Choroid plexus epithelial cell (primary cell): ENCODE results near the gene REX1BD.
"Not testable (repeated sequence)": the region's sequence is repeated elsewhere in the genome, so short reads cannot be mapped to it uniquely, and the experiment has no call there.

Source experiments
- DNase-seq: peaks from one replicate; pipeline ENCODE4 v3.0.0-alpha.2; 2010; ENCODE audit warnings: low read depth
- H3K4me3 ChIP-seq: 2 replicates; pipeline ENCODE4 v1.5.1; 2011; ENCODE audit warnings: low read depth, mild to moderate bottlenecking, control low read depth, low read length, moderate library complexity
- CTCF ChIP-seq: conservative IDR thresholded peaks from 2 replicates; pipeline ENCODE4 v1.5.1; 2011; ENCODE audit warnings: low read depth, mild to moderate bottlenecking, control low read depth, inconsistent platforms, low read length, moderate library complexity

Gene REX1BD

GRCh38 chr19:18595475-18595874, 6.9 kb downstream of the REX1BD start:
- TF ChIP-seq CTCF = no peak
- no peak overlapping the region for H3K4me3 ChIP-seq
- DNase-seq = no peak

DNA sequence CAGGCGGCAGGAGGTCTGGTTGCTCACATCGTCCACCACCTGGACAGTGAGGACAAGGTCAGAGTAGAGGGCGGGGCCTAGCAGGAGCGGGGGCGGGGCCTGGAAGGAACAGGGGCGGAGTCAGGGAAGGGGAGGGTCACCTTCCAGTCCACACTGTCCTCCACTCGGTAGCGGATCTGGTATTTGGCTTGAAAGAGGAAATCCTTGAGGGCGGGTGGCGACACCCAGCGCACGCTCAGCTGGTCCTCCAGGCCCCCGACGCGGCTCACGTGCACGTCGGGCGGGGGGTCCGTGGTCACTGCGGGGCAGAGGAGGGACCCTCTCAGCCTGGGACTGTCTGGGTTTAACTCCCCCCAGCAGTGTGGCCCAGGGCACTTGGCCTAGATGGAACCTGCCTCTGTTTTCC, 8.2 kb downstream of the REX1BD start:
- TF ChIP-seq CTCF = no peak
- peak; percentile 50 for DNase-seq
- H3K4me3 ChIP-seq = no peak overlapping the region

DNA sequence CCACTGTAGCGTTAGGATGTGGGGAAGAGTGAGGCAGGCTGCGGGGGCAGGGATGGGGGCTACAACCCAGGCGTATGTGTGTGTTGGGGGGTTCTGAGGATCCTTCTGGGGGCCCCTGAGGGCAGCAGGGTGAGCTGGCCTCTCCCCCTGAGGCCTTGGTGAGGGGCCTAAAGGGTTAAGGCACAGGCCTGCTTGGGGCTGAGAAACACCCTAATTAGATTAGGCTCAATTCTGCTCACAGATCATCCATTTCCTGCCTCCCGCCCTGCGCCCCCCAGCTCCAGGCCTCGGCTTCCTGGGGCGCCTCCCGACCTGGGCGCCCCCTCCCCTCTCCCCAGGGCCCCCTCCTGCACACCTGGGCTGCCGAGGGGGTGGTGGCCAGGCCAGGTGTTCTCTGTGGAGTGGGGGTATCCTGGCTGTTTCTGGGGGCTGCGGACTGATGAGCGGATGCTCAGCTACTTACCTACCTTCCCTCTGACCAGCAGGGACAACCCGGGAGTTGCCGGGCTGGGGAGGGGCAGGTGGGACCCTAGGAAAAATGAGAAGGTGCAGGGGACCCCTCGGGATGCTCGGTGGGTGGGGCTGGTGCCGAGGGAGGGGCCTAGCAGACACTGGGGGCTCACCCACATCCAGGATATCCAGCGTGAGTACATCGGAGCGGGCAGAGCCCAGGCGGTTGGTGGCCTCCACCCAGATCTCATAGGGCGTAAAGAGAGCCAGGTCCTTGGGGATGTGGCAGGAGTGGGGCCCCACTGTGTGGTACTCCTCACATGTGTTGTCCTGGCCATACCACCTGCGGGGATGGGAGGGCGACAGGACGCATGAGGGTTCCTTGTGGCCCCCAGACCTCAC, 9.4 kb downstream of the REX1BD start:
- no peak for TF ChIP-seq CTCF
- DNase-seq = no peak
- H3K4me3 ChIP-seq = no peak overlapping the region

DNA sequence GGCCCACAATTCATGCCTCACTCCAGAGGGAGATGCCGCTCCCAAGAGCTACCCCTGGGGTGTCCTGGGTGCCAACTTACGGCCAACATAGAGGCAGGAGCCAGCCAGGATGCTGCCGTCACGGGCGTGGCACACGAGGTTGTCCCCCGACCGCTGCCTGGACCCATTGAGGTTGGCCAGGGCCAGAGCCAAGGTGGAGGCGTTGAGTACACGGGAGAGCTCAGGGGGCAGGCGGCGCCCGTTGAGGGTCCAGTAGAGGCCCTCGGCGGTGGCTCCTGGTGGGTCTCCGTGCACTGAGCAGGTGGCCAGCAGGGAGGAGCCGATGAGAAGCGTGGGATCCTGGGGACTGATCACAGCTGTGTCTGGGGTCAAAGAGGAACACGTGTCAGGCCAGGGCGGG, 10.9 kb downstream of the REX1BD start:
- no peak overlapping the region for H3K4me3 ChIP-seq
- DNase-seq = no peak
- no peak for TF ChIP-seq CTCF

DNA sequence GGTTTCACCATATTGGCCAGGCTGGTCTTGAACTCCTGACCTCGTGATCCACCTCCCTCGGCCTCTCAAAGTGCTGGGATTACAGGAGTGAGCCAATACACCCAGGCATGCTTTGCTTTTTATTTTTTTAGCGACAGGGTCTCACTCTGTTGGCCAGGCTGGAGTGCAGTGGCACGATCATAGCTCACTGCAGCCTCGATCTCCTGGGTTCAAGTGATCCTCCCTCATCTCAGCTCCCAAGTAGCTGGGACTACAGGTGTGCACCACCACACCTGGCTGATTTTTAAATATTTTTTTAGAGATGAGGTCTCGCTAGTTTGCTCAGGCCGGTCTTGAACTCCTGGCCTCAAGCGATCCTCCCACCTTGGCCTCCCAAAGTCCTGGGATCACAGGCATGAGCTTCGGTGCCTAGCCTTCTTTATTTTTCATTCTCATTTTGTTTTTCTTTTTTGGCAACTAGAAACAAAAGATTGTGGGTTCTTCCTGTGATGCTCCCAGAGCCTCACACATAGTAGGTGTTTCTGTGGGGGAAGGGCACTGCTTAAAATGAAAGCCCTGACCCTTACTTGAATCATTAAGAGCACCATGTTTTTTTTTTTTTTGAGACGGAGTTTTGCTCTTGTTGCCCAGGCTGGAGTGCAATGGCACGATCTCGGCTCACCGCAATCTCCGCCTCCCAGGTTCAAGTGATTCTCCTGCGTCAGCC, 12.2 kb downstream of the REX1BD start:
- DNase-seq, H3K4me3 ChIP-seq: not testable (repeated sequence)

DNA sequence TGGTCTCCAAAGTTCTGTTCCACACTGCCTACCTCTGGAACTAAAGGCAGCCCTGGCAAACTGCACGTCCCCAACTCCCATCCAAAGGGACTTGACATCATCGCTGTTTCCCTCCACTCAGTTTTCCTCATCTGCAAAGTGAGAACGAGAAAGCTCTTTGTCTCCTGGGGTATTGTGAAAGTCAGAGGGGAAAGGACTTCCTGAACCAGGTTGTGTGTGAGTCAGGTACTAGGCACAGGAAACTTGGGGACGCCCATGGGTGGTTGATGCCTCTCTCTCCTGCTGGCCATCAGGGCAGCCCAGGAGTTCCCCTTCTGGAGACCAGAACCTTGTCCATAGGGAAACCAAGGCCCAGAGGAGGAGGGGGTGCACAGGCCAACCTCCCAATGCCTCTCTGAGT, 13.3 kb downstream of the REX1BD start:
- no peak overlapping the region for H3K4me3 ChIP-seq
- DNase-seq = no peak
- no peak for TF ChIP-seq CTCF

DNA sequence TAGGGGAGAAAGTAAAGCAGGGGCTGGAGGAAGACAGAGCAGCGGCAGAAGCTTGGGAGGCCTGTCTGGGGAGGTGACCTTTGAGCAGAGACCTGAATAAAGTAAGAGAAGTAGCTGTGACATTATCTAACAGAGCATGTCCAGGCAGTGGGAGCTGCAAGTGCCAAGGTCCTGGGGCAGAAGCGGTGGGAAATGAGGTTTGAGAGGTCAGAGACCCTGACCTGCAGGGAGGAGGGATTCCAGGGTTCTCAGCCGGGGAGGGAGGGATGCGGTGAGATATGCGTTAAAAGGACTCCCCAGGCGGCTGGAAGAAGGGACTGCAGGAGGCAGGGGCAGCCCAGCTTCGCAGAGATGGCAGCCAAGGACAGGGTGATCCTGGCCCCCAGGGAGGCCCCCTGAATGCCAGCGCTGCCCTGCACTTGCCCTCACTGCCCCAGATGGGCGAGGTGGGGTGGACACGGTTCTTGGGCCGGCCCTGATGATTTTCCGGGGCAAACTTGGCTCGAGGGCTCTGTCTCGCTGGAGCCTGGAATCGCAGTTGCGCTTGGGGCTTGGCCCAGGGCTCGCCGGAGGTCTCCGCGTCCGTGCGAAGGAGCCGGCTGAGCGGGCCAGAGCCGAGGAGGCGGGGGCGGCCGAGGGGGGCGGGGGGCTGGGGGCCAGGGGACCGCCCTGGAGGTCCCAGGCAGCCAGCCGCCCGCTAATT, 14.8 kb downstream of the REX1BD start:
- peak; percentile 31 for DNase-seq
- TF ChIP-seq CTCF = peak; percentile 46
- no peak overlapping the region for H3K4me3 ChIP-seq
